HEK293T (cell line): Measurements from ENCODE around the gene NGFR.

Experiments used
- HDGF ChIP-seq: fragments of 450-650 bp; IDR thresholded peaks from 2 replicates; pipeline ENCODE4 v1.6.1; 2017; ENCODE audit warnings: antibody characterized with exemption, borderline replicate concordance
- NFRKB ChIP-seq: fragments of 450-650 bp; IDR thresholded peaks from 2 replicates; pipeline ENCODE4 v1.6.1; 2016; ENCODE audit warnings: mild to moderate bottlenecking, moderate library complexity
- SP1 ChIP-seq: fragments of 450-650 bp; IDR thresholded peaks from 2 replicates; pipeline ENCODE4 v1.6.1; 2017
- SUZ12 ChIP-seq: fragments of 450-650 bp; IDR thresholded peaks from 2 replicates; pipeline ENCODE4 v1.6.1; 2016; ENCODE audit warnings: mild to moderate bottlenecking

DNA sequence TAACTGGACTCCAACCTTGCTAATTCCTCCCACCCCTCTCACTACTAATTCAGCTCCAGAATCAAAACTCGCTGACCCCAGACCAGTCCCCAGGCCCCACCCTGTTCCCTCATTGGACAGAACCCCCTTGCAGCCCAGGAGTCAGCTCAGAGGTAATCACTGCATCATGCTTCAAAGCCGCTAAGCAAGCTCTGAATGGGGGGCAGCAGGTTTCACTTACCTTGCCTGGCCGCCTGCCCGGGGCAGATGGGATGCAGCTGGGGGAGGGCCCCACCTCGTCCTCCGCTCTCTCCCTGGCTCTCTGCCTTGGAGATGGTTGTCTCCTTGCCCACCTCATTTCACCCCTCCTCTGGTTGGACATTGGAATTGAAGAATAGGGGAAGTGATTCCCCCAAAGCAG is 4.8 kb upstream of the NGFR start:
- no peak for TF ChIP-seq NFRKB
- no peak for TF ChIP-seq SUZ12
- TF ChIP-seq HDGF, result no peak
- no peak for TF ChIP-seq SP1
